HEK293T (cell line): Measurements from ENCODE around the gene SLCO4A1.

ENCODE experiments used
- CTCF ChIA-PET: fragments of 350-600 bp; formaldehyde crosslinking; extraction: SDS; loops from one replicate; lab custom pipeline; 2021; ENCODE audit warnings: antibody characterized with exemption, inconsistent platforms; lab: Yijun Ruan, JAX
- POLR2A ChIA-PET: fragments of 350-600 bp; formaldehyde crosslinking; extraction: SDS; loops from one replicate; lab custom pipeline; 2020; ENCODE audit warnings: antibody characterized with exemption, inconsistent platforms; lab: Yijun Ruan, JAX
- DNase-seq: peaks from one replicate; pipeline ENCODE4 v3.0.0; 2012; ENCODE audit warnings: mixed read lengths; ENCODE audit errors: extremely low spot score
- ARNT ChIP-seq: fragments of 450-650 bp; IDR thresholded peaks from 2 replicates; pipeline ENCODE4 v1.6.1; 2017; ENCODE audit warnings: mild to moderate bottlenecking
- BHLHE40 ChIP-seq: fragments of 450-650 bp; IDR thresholded peaks from 2 replicates; pipeline ENCODE4 v1.6.1; 2016; ENCODE audit warnings: mild to moderate bottlenecking, moderate library complexity, borderline replicate concordance
- CTBP1 ChIP-seq: fragments of 450-650 bp; IDR thresholded peaks from 2 replicates; pipeline ENCODE4 v1.6.1; 2016; ENCODE audit warnings: borderline replicate concordance
- ELF4 ChIP-seq: fragments of 450-650 bp; IDR thresholded peaks from 2 replicates; pipeline ENCODE4 v1.6.1; 2017; ENCODE audit warnings: antibody characterized with exemption
- FOXA1 ChIP-seq: fragments of 450-650 bp; IDR thresholded peaks from 2 replicates; pipeline ENCODE4 v1.6.1; 2016; ENCODE audit warnings: mild to moderate bottlenecking
- FOXK2 ChIP-seq: fragments of 450-650 bp; IDR thresholded peaks from 2 replicates; pipeline ENCODE4 v1.6.1; 2016; ENCODE audit warnings: mild to moderate bottlenecking
- FOXM1 ChIP-seq: fragments of 450-650 bp; IDR thresholded peaks from 2 replicates; pipeline ENCODE4 v1.6.1; 2017; ENCODE audit warnings: mild to moderate bottlenecking, borderline replicate concordance
- HDGF ChIP-seq: fragments of 450-650 bp; IDR thresholded peaks from 2 replicates; pipeline ENCODE4 v1.6.1; 2017; ENCODE audit warnings: antibody characterized with exemption, borderline replicate concordance
- L3MBTL2 ChIP-seq: fragments of 450-650 bp; conservative IDR thresholded peaks from 2 replicates; pipeline ENCODE4 v1.6.1; 2016; ENCODE audit warnings: mild to moderate bottlenecking
- LEF1 ChIP-seq: fragments of 450-650 bp; IDR thresholded peaks from 2 replicates; pipeline ENCODE4 v1.6.1; 2017; ENCODE audit warnings: mild to moderate bottlenecking, borderline replicate concordance
- NFRKB ChIP-seq: fragments of 450-650 bp; IDR thresholded peaks from 2 replicates; pipeline ENCODE4 v1.6.1; 2016; ENCODE audit warnings: mild to moderate bottlenecking, moderate library complexity
- PKNOX1 ChIP-seq: fragments of 450-650 bp; IDR thresholded peaks from 2 replicates; pipeline ENCODE4 v1.6.1; 2016
- SP1 ChIP-seq: fragments of 450-650 bp; IDR thresholded peaks from 2 replicates; pipeline ENCODE4 v1.6.1; 2017
- SUZ12 ChIP-seq: fragments of 450-650 bp; IDR thresholded peaks from 2 replicates; pipeline ENCODE4 v1.6.1; 2016; ENCODE audit warnings: mild to moderate bottlenecking
- TARDBP ChIP-seq: fragments of 450-650 bp; IDR thresholded peaks from 2 replicates; pipeline ENCODE4 v1.6.1; 2016
- ZNF384 ChIP-seq: fragments of 450-650 bp; IDR thresholded peaks from 2 replicates; pipeline ENCODE4 v1.6.1; 2016

SLCO4A1 gene

GRCh38 chr20:62595491-62595890 is 46.8 kb upstream of the SLCO4A1 start:
- DNase-seq, result peak; percentile 67
- POLR2A ChIA-PET, result no interaction called here
- CTCF ChIA-PET, result interaction anchor here (0.7 kb wide), 1 partner anchor 96 kb away, joined by 3 read pairs; no protein-coding TSS in a partner anchor
- TF ChIP-seq ELF4 (no peak), SP1 (no peak), LEF1 (no peak), NFRKB (no peak), FOXA1 (no peak), ARNT (no peak), TARDBP (no peak), SUZ12 (no peak), HDGF (no peak), CTBP1 (no peak), FOXM1 (no peak), PKNOX1 (no peak), BHLHE40 (no peak), ZNF384 (no peak), FOXK2 (no peak)

DNA sequence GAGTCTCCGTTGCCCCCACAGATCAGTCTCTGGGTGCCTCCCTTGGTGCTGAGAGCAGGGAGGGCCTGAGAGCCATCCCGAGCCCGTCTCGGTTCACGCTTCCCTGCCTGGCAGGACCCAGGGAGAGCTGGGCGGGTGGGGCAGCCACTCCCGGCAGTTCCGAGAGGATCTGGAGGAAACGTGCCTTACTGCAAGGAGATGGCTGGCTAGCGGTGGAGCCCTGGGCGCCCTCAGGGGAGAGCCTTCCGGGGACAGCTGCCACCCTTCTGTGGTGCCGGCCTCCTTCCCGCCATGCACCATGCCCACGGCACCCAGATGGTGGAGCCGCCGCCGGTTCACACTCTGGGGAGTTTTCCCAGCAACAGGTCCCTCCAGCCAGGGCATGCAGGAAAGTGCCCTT is 45.8 kb upstream of the SLCO4A1 start:
- CTCF ChIA-PET, result no interaction called here
- TF ChIP-seq HDGF (no peak), NFRKB (no peak), FOXK2 (no peak), SUZ12 (no peak), CTBP1 (no peak), BHLHE40 (no peak)
- POLR2A ChIA-PET, result no interaction called here
- no peak for DNase-seq

DNA sequence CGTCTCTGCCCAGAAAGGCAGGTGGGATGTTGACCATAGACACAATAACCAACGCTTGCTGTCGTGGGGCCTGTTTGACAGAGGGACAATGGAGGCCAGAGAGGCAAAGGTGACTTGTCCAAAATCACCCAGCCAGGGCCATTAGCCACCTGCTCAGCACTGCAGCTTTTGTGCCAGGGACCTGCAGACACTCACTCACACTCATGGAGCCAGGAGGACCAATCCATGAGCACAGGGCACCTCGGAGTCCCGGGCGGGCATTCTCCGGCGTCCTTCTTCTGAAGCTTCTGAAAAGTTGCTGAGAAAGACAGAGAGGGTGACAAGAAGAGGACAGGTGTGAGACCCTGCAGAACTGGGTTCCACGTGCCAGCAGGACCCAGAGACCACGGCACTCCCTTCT is 45.4 kb upstream of the SLCO4A1 start:
- ChIA-PET CTCF (no interaction called here), POLR2A (no interaction called here)
- TF ChIP-seq SUZ12, result no peak
- no peak for TF ChIP-seq PKNOX1
- TF ChIP-seq ELF4, result no peak
- no peak for TF ChIP-seq L3MBTL2
- TF ChIP-seq FOXK2, result no peak
- no peak for TF ChIP-seq CTBP1
- TF ChIP-seq HDGF, result no peak
- no peak for TF ChIP-seq FOXA1
- no peak for TF ChIP-seq SP1
- no peak for TF ChIP-seq TARDBP
- TF ChIP-seq ZNF384, result no peak
- no peak for TF ChIP-seq ARNT
- no peak for DNase-seq

- DNase-seq, result no peak
- TF ChIP-seq LEF1 (no peak), FOXK2 (no peak), ZNF384 (no peak), ARNT (no peak), SUZ12 (no peak), L3MBTL2 (no peak), FOXM1 (no peak), CTBP1 (no peak), NFRKB (no peak), HDGF (no peak), BHLHE40 (no peak)
- ChIA-PET POLR2A (no interaction called here), CTCF (no interaction called here)
Observed at GRCh38 chr20:62597416-62598115, 44.7 kb upstream of the SLCO4A1 start.

DNA sequence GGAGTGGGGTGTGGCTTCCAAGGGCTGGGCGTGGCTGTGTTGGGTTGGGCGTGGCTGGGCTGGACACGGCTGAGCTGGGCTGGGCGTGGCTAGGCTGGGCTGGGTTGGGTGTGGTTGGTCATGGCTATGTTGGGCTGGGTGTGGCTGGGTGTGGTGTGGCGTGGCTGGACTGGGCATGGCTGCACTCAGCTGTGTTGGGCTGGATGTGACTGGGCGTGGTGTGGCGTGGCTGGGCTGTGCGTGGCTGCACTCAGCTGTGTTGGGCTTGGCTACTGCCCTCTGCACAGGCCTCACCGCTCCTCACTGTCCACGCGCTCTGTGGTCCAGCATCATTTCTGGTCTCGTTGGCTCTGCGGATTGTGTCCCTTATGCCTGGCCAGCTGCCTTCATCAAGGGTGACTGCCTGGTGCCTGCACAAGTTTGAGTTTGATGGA is 43.5 kb upstream of the SLCO4A1 start:
- DNase-seq, result no peak
- TF ChIP-seq ARNT (no peak), FOXM1 (no peak), CTBP1 (no peak), PKNOX1 (no peak), BHLHE40 (no peak), SP1 (no peak), TARDBP (no peak), SUZ12 (no peak), FOXA1 (no peak), LEF1 (no peak), L3MBTL2 (no peak), HDGF (no peak), NFRKB (no peak)
- ChIA-PET POLR2A (no interaction called here), CTCF (no interaction called here)

DNA sequence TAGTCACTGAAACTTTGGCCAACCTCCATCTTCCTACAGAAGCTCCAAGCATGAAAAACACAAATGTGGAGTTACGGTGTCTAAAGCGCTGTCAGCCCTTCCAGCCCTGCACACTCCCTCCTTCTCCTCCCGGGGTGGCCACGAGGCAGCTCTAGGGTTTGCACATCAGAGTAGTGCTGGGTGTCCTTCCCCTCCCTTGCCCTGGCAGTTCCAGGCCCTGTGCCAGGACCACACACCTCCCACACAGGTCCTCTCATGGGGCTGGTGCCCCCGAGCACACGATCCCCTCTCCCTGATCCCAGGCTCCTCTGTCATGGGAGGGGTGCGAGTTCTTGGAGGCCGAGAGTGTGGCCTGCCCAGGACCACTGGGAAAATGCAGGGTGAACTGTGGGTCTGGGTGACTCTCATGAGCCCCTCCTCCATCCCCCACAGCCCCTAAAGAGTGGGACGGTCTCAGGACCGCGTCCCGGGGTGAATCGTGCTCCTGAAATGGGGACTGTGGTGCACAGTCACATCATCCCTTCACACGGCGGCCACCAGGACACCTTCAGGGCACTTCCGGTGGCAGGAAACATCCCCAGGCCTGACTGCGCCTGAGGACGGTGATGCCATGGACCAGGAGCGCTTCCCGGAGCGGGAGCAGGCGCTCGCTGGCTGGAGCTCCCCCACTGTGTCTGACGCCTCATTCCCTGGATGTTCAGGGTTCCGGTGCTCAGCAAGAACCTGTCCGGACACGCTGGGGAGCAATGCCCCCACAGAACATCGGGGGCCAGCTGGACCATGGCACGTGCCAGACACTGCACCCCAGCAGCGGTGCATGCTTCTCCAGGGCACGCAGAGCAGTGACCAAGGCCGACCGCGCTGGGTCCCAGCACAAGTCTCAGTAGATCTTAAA is 42.8 kb upstream of the SLCO4A1 start:
- TF ChIP-seq HDGF (no peak), SUZ12 (no peak), BHLHE40 (no peak)
- POLR2A ChIA-PET, result no interaction called here
- no peak for DNase-seq
- CTCF ChIA-PET, result no interaction called here
